Ovary (tissue), 9 donors: ENCODE results near the gene RASA2. TPM values are rescaled to one million over a fixed set of nuclear protein-coding genes. Genes with fewer than 3 reads are reported as not detected.

Experiments
- DNase-seq, 5 donors: peaks; one replicate each; pipeline ENCODE4 v3.0.0-alpha.2; 2019 to 2020
- H3K27ac ChIP-seq, 2 donors: fragments of 200-600 bp; one replicate each; pipeline versions ENCODE4 v1.5.1 to v1.8.0; 2019 to 2022
- H3K27me3 ChIP-seq: fragments of 200-600 bp; one replicate; pipeline ENCODE4 v1.8.0; 2022
- H3K36me3 ChIP-seq: fragments of 200-600 bp; sonication (generic); one replicate; pipeline ENCODE4 v1.5.1; 2019
- H3K4me1 ChIP-seq: one replicate; pipeline ENCODE4 v1.8.1; 2013; ENCODE audit warnings: mild to moderate bottlenecking, moderate library complexity; ENCODE audit not compliant: insufficient read depth
- H3K4me3 ChIP-seq: fragments of 200-600 bp; sonication (generic); one replicate; pipeline ENCODE4 v1.5.1; 2017
- H3K9me3 ChIP-seq, 2 donors: fragments of 200-600 bp in 1 of 2; sonication (generic) in 1 of 2; one replicate each; pipeline versions ENCODE4 v1.5.1 to v1.8.1; 2013 to 2019; ENCODE audit warnings: mild to moderate bottlenecking in 1 of 2, moderate library complexity in 1 of 2
- EP300 ChIP-seq: sonication (generic); formaldehyde crosslinking; IDR thresholded peaks from one replicate; pipeline ENCODE4 v1.6.1; 2017; ENCODE audit warnings: antibody characterized with exemption
- POLR2A ChIP-seq: fragments of 450-650 bp; IDR thresholded peaks from one replicate; pipeline ENCODE4 v1.6.1; 2017; ENCODE audit warnings: antibody characterized with exemption, mild to moderate bottlenecking, moderate library complexity
- WGBS, 3 donors: extraction: QIAGEN DNeasy Blood & Tissue Kit in 1 of 3; methylation state at CpG; one replicate each; pipeline versions ENCODE4 v1.1.5 to v1.1.7; 2013 to 2017; 5-methylcytosine and 5-hydroxymethylcytosine counted together
- intact Hi-C, 4 donors: fragments of 100-400 bp; cut with DNase I; formaldehyde crosslinking; loops; one replicate each; pipeline versions ENCODE4 v1.11.0 to v1.15.1; 2022 to 2023
- polyA plus RNA-seq, 2 donors: library from polyadenylated mRNA; stranded (reverse); fragments of 200-250 nt in 1 of 2; fragments of 350-450 nt in 1 of 2; fragmentation: Illumina TruSeq in 1 of 2; extraction: RNeasy Lipid Tissue Mini Kit (QIAGEN cat#74804) in 1 of 2; gene quantifications; one replicate each; pipeline ENCODE4 v1.2.3, GENCODE V29; 2013 to 2014
- total RNA-seq, 7 donors: library from RNA; depleted of rRNA in 2 of 7; stranded (reverse); fragments of >200 nt in 2 of 7; fragmentation: NEBNext Ultra II Directional in 3 of 7; extraction: Animal tissue kit (Norgen Biotek cat#: 25700) in 3 of 7; gene quantifications; one replicate each; pipeline versions ENCODE4 v1.1.0 to v1.2.4, GENCODE V29; 2016 to 2023
- TF ChIP-seq, protein P1 (sequence below), 3 donors: fragments of 450-650 bp in 2 of 3; fragments of 200-600 bp in 1 of 3; IDR thresholded peaks; one replicate each; pipeline versions ENCODE4 v1.5.1 to v1.8.0; 2016 to 2022; ENCODE audit warnings: antibody characterized with exemption in 3 of 3, mild to moderate bottlenecking in 1 of 3
- donor health status: DM: no; HTN: no; CAD: no; lungs with moderate emphysema.
- donor health status: DM: no; HTN: no; CAD: no.
- donor health status: Bipolar disorder and iron deficiency.
- donor health status: DM: yes; HTN: yes; CAD: no.
- donor health status: DM: no; HTN: no; CAD: no.
- donor health status: DM: yes; HTN: yes; CAD: no.

Gene RASA2
- total and polyA plus RNA-seq, 9 donors = 6.9 to 28.1 (median 17.6) TPM

DNA sequence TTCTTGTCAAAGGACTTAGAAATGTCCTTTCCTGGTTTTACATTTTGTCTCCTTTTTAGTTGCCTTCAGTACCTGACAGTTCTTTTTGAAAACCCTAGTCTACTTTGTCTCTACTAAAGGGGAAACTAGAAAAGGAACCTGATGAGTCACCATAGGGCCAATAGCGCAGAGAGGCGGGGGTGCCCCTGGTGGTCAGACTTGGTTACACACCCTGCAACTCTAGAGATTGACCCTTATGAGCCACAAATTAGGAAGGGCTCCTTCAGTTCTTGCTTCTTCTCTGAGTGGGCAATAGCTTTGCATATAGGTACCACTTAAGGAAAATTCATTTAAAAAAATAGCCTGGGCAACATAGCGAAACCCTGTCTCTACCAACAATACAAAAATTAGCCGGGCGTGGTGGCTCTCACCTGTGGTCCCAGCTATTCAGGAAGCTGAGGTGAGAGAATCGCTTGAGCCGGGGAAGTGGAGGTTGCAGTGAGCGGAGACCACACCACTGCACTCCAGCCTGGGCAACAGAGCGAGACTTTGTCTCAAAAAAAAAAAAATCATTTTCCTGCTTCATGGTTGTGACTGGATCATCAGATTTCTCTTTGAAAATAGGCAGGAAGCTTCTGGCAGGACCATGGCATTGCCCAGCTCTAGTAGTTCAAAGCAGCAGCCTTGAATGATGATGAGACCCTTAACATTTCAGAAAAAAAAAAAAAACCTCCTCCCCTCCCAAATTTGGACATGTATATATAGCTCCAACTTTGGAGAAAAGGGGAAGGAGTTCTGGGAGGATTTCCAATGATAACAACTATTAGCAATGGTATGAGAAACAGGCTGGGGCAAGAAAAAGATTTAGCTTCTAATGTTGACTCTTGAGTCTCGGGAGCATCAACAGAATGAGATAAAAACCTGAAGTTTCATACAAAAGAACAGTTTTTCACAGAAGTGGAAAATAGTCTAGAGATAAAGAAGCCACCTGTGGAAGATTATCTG lies 45.2 kb upstream of the RASA2 start:
- H3K36me3 ChIP-seq = no peaks in the 10 kb centered on the region
- intact Hi-C loops = loop anchor here in 2 of 4 donors (5.0 kb wide), 1 partner anchor 74 kb away; the partner anchor contains the start of gene ZBTB38 (in 2 of the 2)
- H3K27me3 ChIP-seq = no peaks in the 10 kb centered on the region
- H3K27ac ChIP-seq = peak overlapping the region in 1 of 2 donors; percentile 40
- H3K9me3 ChIP-seq = no peaks in the 10 kb centered on the region
- 66 to 72% (median 67%) methylated on average over 10 of the region's 10 CpGs for WGBS, 3 donors
- H3K4me1 ChIP-seq = peaks cover 10% of the 10 kb centered on the region
- peak in 4 of 5 donors; percentile 53 to 75 (median 64) for DNase-seq
- no peak for TF ChIP-seq EP300
- TF ChIP-seq, protein P1, sequence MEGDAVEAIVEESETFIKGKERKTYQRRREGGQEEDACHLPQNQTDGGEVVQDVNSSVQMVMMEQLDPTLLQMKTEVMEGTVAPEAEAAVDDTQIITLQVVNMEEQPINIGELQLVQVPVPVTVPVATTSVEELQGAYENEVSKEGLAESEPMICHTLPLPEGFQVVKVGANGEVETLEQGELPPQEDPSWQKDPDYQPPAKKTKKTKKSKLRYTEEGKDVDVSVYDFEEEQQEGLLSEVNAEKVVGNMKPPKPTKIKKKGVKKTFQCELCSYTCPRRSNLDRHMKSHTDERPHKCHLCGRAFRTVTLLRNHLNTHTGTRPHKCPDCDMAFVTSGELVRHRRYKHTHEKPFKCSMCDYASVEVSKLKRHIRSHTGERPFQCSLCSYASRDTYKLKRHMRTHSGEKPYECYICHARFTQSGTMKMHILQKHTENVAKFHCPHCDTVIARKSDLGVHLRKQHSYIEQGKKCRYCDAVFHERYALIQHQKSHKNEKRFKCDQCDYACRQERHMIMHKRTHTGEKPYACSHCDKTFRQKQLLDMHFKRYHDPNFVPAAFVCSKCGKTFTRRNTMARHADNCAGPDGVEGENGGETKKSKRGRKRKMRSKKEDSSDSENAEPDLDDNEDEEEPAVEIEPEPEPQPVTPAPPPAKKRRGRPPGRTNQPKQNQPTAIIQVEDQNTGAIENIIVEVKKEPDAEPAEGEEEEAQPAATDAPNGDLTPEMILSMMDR (IDR thresholded peaks at IDR 0.05) = peak in 2 of 3 donors; percentile 35 to 44
- H3K4me3 ChIP-seq = no peak overlapping the region

DNA sequence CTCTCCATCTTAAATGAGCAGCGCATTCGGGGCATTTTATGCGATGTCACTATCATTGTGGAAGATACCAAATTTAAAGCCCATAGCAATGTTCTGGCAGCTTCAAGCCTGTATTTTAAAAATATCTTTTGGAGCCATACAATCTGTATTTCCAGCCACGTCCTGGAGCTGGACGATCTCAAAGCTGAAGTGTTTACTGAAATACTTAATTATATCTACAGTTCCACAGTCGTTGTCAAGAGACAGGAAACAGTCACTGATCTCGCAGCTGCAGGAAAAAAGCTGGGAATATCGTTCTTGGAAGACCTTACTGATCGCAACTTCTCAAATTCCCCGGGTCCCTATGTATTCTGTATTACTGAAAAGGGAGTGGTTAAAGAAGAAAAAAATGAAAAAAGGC lies 44.4 kb upstream of the RASA2 start:
- peaks cover 10% of the 10 kb centered on the region for H3K4me1 ChIP-seq
- H3K36me3 ChIP-seq = no peaks in the 10 kb centered on the region
- peak overlapping the region in 1 of 2 donors; percentile 40 for H3K27ac ChIP-seq
- H3K9me3 ChIP-seq = no peaks in the 10 kb centered on the region
- intact Hi-C loops = loop anchor here in 2 of 4 donors (5.0 kb wide), 1 partner anchor 75 kb away; the partner anchor contains the start of gene ZBTB38 (in 2 of the 2)
- 7 to 15% (median 8%) methylated on average over 10 of the region's 10 CpGs for WGBS, 3 donors
- no peak for DNase-seq
- no peak for TF ChIP-seq POLR2A
- TF ChIP-seq EP300 = peak; percentile 18
- H3K4me3 ChIP-seq = no peak overlapping the region
- no peaks in the 10 kb centered on the region for H3K27me3 ChIP-seq

DNA sequence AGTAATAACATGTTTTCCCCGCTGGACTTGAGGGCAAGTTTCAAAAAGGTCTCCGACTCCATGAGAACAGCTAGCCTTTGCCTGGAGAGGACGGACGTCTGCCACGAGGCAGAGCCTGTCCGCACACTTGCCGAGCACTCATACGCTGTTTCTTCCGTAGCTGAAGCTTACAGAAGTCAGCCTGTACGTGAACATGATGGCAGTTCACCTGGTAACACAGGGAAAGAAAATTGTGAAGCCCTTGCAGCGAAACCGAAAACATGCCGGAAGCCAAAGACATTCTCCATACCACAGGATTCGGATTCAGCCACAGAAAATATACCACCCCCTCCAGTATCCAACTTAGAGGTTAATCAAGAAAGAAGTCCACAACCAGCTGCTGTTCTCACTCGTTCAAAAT lies 43.9 kb upstream of the RASA2 start:
- 55 to 67% (median 65%) methylated on average over 15 of the region's 15 CpGs for WGBS, 3 donors
- Histone ChIP-seq H3K4me1 (peaks cover 10% of the 10 kb centered on the region), H3K27ac (peak overlapping the region in 1 of 2 donors; percentile 40), H3K9me3 (no peaks in the 10 kb centered on the region), H3K27me3 (no peaks in the 10 kb centered on the region), H3K36me3 (no peaks in the 10 kb centered on the region), H3K4me3 (no peak overlapping the region)
- no peak for DNase-seq
- intact Hi-C loops = loop anchor here in 2 of 4 donors (5.0 kb wide), 1 partner anchor 76 kb away; the partner anchor contains the start of gene ZBTB38 (in 2 of the 2)
- no peak for TF ChIP-seq EP300

DNA sequence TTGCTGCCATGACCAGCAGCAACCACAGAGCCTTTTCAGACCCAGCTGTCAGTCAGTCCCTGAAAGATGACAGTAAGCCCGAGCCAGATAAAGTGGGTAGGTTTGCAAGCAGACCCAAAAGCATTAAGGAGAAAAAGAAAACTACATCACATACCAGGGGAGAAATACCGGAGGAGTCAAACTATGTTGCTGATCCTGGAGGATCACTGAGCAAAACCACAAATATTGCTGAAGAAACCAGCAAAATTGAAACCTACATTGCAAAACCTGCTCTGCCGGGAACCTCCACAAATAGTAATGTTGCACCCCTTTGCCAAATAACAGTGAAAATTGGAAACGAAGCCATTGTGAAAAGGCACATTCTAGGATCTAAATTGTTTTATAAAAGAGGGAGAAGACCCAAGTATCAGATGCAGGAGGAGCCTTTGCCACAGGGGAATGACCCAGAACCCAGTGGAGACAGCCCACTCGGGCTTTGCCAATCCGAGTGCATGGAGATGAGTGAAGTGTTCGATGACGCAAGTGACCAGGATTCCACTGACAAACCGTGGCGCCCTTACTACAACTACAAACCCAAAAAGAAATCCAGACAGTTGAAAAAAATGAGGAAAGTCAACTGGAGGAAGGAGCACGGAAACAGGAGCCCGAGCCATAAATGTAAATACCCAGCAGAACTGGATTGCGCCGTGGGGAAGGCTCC lies 42.1 kb upstream of the RASA2 start:
- no peaks in the 10 kb centered on the region for H3K27me3 ChIP-seq
- intact Hi-C loops = loop anchor here in 2 of 4 donors (5.0 kb wide), 1 partner anchor 77 kb away; the partner anchor contains the start of gene ZBTB38 (in 2 of the 2)
- 95 to 97% (median 96%) methylated on average over 14 of the region's 14 CpGs for WGBS, 3 donors
- no peak overlapping the region for H3K27ac ChIP-seq
- peaks cover 10% of the 10 kb centered on the region for H3K4me1 ChIP-seq
- TF ChIP-seq, protein P1 (IDR thresholded peaks at IDR 0.05) = no peak
- no peak for TF ChIP-seq EP300
- TF ChIP-seq POLR2A = no peak
- H3K9me3 ChIP-seq = no peaks in the 10 kb centered on the region
- DNase-seq = no peak
- H3K4me3 ChIP-seq = no peak overlapping the region
- H3K36me3 ChIP-seq = no peaks in the 10 kb centered on the region

DNA sequence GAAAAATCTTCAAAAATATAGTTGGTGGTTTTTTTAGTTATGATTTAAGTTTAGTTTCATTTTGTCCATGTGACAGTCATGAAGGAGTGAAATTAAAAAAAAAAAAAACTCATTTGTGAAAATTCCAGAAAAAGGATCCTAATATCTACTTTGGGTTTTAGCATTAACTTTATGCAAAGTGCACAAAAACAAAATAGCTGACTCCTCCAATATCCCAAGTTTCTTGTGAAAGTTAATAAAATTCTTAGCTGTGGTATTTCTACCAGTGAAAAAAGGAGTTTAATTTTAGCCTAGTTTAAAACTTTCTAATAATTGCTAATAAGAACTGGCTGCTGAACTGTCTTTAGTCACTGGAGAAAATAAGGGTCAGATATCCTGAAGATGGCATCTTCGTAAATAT lies 40.8 kb upstream of the RASA2 start:
- WGBS, 3 donors = 98 to 100% (median 100%) methylated on average over 1 of the region's 1 CpG
- Histone ChIP-seq H3K4me3 (no peak overlapping the region), H3K27ac (no peak overlapping the region), H3K36me3 (no peaks in the 10 kb centered on the region), H3K4me1 (peaks cover 10% of the 10 kb centered on the region), H3K9me3 (no peaks in the 10 kb centered on the region), H3K27me3 (no peaks in the 10 kb centered on the region)
- intact Hi-C loops = no loop called here
- no peak for DNase-seq
- TF ChIP-seq EP300 (no peak), POLR2A (no peak)
- TF ChIP-seq, protein P1 (IDR thresholded peaks at IDR 0.05) = no peak
